Thymus (tissue), 11 donors: Measurements from ENCODE around the gene SLC10A1. TPM values are rescaled to one million over a fixed set of nuclear protein-coding genes. Genes with fewer than 3 reads are reported as not detected.
A peak's percentile ranks its signal among the peaks of the same experiment; 100 is the strongest.

ENCODE experiments used
- DNase-seq, 9 donors: peaks; one replicate each; pipeline ENCODE4 v3.0.0-alpha.2; 2013; ENCODE audit warnings: low spot score in 9 of 9, low read depth in 6 of 9, missing footprints in 1 of 9
- H3K27ac ChIP-seq, 2 donors: one replicate each; pipeline ENCODE4 v1.5.1; 2013; ENCODE audit warnings: control low read depth in 1 of 2, low read depth in 1 of 2, low read length in 1 of 2, mild to moderate bottlenecking in 1 of 2, moderate library complexity in 1 of 2
- H3K27me3 ChIP-seq, 2 donors: one replicate each; pipeline ENCODE4 v1.5.1; 2013; ENCODE audit warnings: low read length in 1 of 2; ENCODE audit not compliant: control insufficient read depth in 2 of 2, insufficient read depth in 1 of 2
- H3K36me3 ChIP-seq, 2 donors: one replicate each; pipeline ENCODE4 v1.5.1; 2013; ENCODE audit warnings: low read length in 1 of 2, mild to moderate bottlenecking in 1 of 2, moderate library complexity in 1 of 2; ENCODE audit not compliant: control insufficient read depth in 2 of 2, insufficient read depth in 2 of 2
- H3K4me1 ChIP-seq, 2 donors: one replicate each; pipeline ENCODE4 v1.5.1; 2013; ENCODE audit warnings: low read length in 2 of 2; ENCODE audit not compliant: control insufficient read depth in 2 of 2, insufficient read depth in 2 of 2
- H3K4me3 ChIP-seq, 2 donors: one replicate each; pipeline ENCODE4 v1.5.1; 2013; ENCODE audit warnings: low read length in 2 of 2, control low read depth in 1 of 2, mild to moderate bottlenecking in 1 of 2
- H3K9me3 ChIP-seq, 2 donors: one replicate each; pipeline ENCODE4 v1.5.1; 2013; ENCODE audit warnings: low read length in 1 of 2, mild to moderate bottlenecking in 1 of 2; ENCODE audit not compliant: control insufficient read depth in 2 of 2, insufficient read depth in 1 of 2
- WGBS: extraction: QIAGEN DNeasy Blood & Tissue Kit; methylation state at CpG from one replicate; pipeline ENCODE4 v1.1.7; 2013; 5-methylcytosine and 5-hydroxymethylcytosine counted together
- polyA plus RNA-seq: library from polyadenylated mRNA; stranded (reverse); fragments of 200-250 nt; gene quantifications from one replicate; pipeline ENCODE4 v1.2.3, GENCODE V29; 2013
- total RNA-seq: library from RNA; stranded (reverse); fragments of 120-200 nt; gene quantifications from one replicate; pipeline ENCODE4 v1.2.4, GENCODE V29; 2013
- donor health status: healthy.

Gene SLC10A1
- total and polyA plus RNA-seq, 2 donors: 0.02 TPM; not detected in 1

DNA sequence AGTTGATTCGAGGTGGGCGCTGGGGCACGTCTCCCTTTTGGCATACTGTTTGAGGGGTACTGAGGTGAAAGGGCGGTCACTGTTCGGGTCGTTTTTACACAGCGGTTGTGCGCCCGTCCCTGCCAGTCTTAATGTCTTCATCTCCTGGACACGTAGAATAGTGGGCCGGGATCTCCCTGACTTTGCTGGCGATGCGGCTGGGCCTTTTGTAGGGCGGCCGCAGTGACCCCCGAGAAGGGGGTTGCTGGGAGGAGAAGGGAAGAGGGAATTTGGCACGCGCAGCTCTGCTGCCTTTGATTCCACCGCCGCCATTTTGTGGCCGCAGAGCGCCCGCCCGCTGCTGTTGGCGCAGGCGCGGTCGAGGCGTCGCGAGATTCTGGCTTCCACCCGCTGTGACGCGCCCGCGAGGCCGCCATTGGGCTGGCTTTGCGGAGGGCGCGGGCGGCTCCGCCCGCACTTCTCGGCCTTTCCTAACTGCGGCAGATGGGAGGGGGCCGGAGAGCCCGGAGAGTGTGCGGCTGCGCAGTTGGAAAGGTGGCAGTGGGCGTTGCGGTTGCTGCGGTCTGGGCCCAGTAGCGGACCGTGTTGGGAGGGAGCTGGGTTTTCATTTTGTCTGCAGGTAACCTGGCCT lies 29.6 kb downstream of the SLC10A1 start:
- H3K4me3 ChIP-seq: peak overlapping the region; percentile 85 to 100
- no peaks in the 10 kb centered on the region for H3K9me3 ChIP-seq
- peaks cover 33 to 43% of the 10 kb centered on the region in 2 donors for H3K36me3 ChIP-seq
- peaks cover 15 to 26% of the 10 kb centered on the region in 2 donors for H3K4me1 ChIP-seq
- WGBS: under 1% methylated on average over 54 of the region's 54 CpGs
- DNase-seq: peak; percentile 65 to 95 (median 85)
- H3K27ac ChIP-seq: peak overlapping the region; percentile 100
- no peaks in the 10 kb centered on the region for H3K27me3 ChIP-seq

- Histone ChIP-seq H3K9me3 (no peaks in the 10 kb centered on the region), H3K27me3 (no peaks in the 10 kb centered on the region), H3K4me3 (peak within 1 kb of the TSS; percentile 85 to 100), H3K4me1 (peaks cover 15 to 26% of the 10 kb centered on the region in 2 donors), H3K27ac (peak within 1 kb of the TSS; percentile 100), H3K36me3 (peaks cover 28 to 38% of the 10 kb centered on the region in 2 donors)
- WGBS: under 1% methylated on average over 31 of the region's 31 CpGs
- DNase-seq: peak; percentile 94 to 98 (median 96)
Observed at GRCh38 chr14:69766984-69767368, 30.1 kb downstream of the SLC10A1 start, which contains the start of gene SRSF5. Gene SRSF5 (plus strand): TSS chr14:69767142. CDS start chr14:69768157, 1,015 bp downstream.

DNA sequence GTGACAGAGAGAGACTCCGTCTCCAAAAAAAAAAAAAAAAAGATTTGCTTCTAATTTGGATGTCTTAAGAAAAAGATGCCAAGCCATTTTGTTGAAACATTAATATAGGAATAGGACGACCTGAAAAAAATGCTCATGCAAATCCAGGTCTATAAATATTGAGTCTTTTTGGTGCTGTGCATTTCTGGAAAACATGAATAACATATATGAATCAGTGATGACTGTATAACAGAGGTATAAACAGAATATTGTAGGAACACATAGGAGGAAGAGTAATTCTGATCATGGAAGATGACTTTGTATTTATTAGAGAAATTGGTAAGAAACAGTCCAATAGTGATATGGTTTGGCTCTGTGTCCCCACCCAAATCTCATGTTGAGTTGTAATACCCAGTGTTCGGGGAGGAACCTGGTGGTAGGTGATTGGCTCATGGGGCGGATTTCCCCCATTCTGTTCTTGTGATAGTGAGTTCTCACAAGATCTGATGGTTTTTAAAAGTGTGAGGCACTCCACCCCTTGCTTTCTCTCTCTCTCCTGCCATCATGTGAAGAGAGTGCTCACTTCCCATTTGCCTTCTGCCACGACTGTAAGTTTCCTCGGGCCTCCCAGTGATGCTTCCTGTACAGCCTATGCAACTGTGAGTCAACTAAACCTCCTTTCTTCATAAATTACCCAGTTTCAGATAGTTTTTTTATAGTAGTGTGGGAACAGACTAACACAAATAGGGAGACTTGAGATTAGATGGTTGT lies 33.1 kb downstream of the SLC10A1 start:
- Histone ChIP-seq H3K36me3 (peaks cover 6 to 11% of the 10 kb centered on the region in 2 donors), H3K9me3 (no peaks in the 10 kb centered on the region), H3K4me3 (no peak overlapping the region), H3K27ac (no peak overlapping the region), H3K27me3 (no peaks in the 10 kb centered on the region), H3K4me1 (peaks cover 11 to 20% of the 10 kb centered on the region in 2 donors)
- no peak for DNase-seq
- WGBS: 75% methylated on average over 6 of the region's 6 CpGs

GRCh38 chr14:69760810-69761209 lies 36.2 kb downstream of the SLC10A1 start:
- Histone ChIP-seq H3K36me3 (no peaks in the 10 kb centered on the region), H3K27me3 (no peaks in the 10 kb centered on the region), H3K27ac (no peak overlapping the region), H3K9me3 (no peaks in the 10 kb centered on the region), H3K4me3 (no peak overlapping the region), H3K4me1 (peaks cover 0 to 3% of the 10 kb centered on the region in 2 donors)
- no peak for DNase-seq
- 90% methylated on average over 1 of the region's 1 CpG for WGBS

DNA sequence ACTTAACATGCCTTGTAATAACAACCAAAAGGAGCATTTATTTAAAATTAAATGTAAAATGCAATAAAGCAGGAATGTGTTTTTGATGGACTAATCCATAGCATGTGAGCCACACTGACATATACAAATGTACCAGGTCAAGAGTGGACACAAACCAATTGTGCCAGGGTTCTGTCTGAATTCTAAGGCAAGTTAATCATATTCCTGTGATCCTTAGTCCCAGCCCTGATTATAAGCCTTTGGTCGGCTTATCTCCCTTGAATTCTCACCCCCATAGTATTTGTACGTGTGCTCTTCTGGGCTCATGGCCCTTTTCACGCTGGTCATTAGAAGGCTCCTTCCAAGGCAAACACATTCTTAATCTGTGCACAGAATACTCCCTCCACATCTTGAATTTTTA lies 40.7 kb downstream of the SLC10A1 start:
- no peaks in the 10 kb centered on the region for H3K36me3 ChIP-seq
- H3K4me3 ChIP-seq: no peak overlapping the region
- 79% methylated on average over 3 of the region's 3 CpGs for WGBS
- H3K27me3 ChIP-seq: no peaks in the 10 kb centered on the region
- no peak for DNase-seq
- no peak overlapping the region for H3K27ac ChIP-seq
- H3K4me1 ChIP-seq: no peaks in the 10 kb centered on the region
- H3K9me3 ChIP-seq: no peaks in the 10 kb centered on the region

GRCh38 chr14:69755784-69756183 lies 41.3 kb downstream of the SLC10A1 start:
- no peak for DNase-seq
- H3K27ac ChIP-seq: peak overlapping the region in 1 of 2 donors; percentile 31
- no peaks in the 10 kb centered on the region for H3K27me3 ChIP-seq
- H3K4me3 ChIP-seq: no peak overlapping the region
- H3K36me3 ChIP-seq: no peaks in the 10 kb centered on the region
- no peaks in the 10 kb centered on the region for H3K4me1 ChIP-seq
- H3K9me3 ChIP-seq: no peaks in the 10 kb centered on the region
- WGBS: 95% methylated on average over 2 of the region's 2 CpGs

GRCh38 chr14:69755296-69755695 lies 41.7 kb downstream of the SLC10A1 start:
- H3K27ac ChIP-seq: peak overlapping the region in 1 of 2 donors; percentile 31
- no peaks in the 10 kb centered on the region for H3K4me1 ChIP-seq
- DNase-seq: no peak
- no peaks in the 10 kb centered on the region for H3K36me3 ChIP-seq
- H3K9me3 ChIP-seq: no peaks in the 10 kb centered on the region
- H3K27me3 ChIP-seq: no peaks in the 10 kb centered on the region
- H3K4me3 ChIP-seq: no peak overlapping the region

DNA sequence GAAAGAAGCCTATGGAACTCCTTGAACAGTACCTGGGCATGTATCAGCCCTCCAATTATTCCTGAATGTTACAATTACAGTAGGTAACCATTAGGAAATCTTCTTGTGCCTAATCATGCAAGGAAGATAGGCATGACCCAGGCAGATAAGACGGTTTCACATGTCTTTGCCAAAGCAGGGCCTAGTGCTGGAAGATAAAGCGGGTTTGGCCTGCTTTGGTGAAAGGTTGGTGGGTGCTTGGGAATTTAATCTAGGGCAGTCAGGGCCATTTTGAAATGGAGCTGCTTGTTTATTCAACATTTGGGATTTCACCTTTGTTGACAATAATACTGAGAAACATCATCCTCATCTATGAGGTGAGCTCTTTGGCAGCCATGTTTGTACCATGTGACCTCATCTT lies 42.6 kb downstream of the SLC10A1 start:
- H3K4me3 ChIP-seq: no peak overlapping the region
- DNase-seq: no peak
- H3K9me3 ChIP-seq: no peaks in the 10 kb centered on the region
- H3K36me3 ChIP-seq: no peaks in the 10 kb centered on the region
- H3K27ac ChIP-seq: no peak overlapping the region
- no peaks in the 10 kb centered on the region for H3K4me1 ChIP-seq
- H3K27me3 ChIP-seq: no peaks in the 10 kb centered on the region
- 74% methylated on average over 2 of the region's 2 CpGs for WGBS

DNA sequence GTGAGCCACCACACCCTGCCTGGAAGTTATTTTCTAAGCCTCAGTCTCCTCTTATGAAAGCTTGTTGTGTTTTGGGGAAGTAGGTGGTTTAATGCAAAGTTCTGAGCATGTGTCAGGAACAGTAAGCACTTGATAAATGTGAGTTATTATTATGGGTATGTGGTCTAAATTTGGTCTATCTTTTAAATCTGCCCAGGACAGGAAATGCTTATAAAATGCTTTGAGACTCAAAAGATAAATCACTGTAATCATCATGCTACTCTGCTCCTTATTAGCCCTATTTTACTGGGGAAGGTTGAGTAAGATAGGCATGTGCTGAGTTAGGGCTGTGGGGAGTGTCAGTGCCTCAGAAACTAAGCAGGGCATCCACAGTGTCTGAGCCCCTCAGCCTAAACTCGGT lies 43.2 kb downstream of the SLC10A1 start:
- no peak for DNase-seq
- Histone ChIP-seq H3K27me3 (no peaks in the 10 kb centered on the region), H3K9me3 (no peaks in the 10 kb centered on the region), H3K4me3 (no peak overlapping the region), H3K4me1 (no peaks in the 10 kb centered on the region), H3K27ac (no peak overlapping the region), H3K36me3 (no peaks in the 10 kb centered on the region)
- WGBS: 96% methylated on average over 1 of the region's 1 CpG
